GM18907 (cell line): ENCODE measurements around the gene ANP32A.
"Not testable (repeated sequence)": the region's sequence is repeated elsewhere in the genome, so short reads cannot be mapped to it uniquely, and the experiment has no call there.

Experiments
- ATAC-seq: cut with Tn5 transposase; IDR thresholded peaks from one replicate; pipeline ENCODE4 v1.9.1; 2021; ENCODE audit warnings: mild to moderate bottlenecking, moderate library complexity; ENCODE audit not compliant: unreplicated experiment

The ANP32A gene

DNA sequence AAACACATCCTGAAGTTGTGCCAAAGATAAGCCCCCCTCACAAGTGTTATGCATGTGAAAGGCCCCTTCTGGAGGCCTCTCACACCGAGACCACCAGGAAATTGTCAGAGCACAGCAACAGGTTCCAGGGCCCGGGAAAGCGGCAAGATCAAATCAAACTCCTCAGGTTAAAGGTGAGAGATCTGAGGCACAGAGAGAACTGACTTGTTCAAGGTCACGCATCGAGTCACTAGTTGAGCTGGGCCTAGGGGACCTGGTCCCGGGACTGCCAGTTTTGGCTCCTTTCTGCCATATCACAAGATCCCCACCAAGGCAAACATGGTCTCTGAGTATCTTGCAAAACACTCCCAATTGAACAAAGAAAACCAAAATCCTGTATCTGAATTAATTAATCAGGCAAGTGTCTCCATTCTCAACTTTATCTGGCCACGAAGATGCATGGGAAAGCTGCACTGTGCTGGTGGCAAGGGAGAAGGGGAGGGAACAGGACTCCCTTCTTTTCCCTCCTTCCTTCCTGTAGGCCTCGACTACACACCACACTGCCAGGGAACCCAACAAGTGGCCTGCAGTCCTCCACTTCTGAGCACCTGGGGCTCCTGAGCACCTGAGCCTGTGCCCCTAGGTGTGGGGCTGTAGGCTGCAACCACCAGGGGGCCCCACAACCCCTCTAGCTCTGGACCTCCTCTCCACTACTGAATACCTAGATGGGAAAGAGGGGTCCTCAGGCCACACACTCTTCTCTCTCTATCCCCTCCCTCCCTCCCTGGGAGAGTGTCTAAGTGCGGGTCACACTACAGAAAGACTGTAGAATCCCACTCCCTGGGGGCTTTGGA, 37.3 kb downstream of the ANP32A start:
- no peak for ATAC-seq

DNA sequence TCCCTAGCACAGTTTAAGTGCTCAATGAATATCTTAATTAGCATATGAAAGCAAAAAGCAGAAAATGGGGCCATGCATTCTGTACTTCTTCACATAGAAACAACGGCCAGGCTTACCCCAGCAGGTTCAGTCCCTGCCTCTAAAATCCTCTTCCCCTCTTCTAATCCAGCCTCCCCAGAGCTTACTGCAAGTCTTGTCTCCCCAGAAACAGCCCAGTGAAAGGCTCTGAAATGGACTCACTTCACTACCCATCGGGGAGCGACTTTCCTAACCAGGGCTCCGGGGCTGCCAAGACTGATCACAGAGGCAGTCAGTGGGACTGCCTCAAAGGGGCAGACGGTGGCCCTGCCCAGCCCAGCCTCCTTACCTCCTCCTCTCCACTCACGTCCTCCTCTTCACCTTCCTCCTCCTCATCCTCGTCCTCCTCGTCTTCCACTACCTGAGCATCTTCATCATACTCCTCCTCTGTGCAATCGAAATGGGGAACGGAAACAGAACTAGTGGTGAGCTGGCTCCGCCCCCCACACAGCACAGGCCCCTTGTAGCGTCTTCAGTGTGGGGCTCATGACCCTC, 38.0 kb downstream of the ANP32A start:
- ATAC-seq, result no peak

DNA sequence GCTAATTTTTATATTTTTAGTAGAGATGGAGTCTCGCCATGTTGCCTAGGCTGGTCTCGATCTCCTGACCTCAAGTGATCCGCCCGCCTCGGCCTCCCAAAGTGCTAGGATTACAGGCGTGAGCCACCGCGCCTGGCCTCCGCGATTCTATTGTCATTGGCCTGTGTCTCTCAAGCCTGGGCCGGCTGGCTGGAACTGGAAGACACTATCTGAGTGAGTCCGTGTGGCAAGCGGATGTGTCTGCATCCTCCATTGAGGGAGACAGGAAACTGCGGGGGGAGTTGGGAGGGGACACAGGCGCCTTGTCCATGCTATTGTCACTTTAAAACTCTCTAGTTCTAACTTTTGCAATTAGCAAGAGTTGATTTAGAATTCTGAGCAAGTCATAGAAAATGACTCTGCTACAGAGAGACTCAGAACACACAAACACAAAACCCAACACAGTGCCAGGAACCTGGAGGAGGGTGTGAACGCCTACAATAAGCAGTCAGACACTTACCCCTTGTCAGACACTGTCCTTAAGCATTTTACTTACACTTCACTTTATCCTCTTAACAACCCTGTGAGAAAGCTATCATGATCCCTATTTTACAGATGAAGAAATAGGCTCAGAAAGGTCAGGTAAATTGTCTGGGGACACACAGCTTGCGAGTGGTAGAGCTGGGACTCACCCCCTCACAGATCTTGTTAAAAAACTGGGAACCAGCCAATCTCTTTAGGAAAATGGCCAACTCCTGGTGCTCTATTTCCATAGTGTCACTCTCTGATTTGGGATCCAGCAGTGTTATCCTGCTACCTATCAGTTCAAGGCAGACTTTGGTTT, 38.7 kb downstream of the ANP32A start:
- no peak for ATAC-seq

DNA sequence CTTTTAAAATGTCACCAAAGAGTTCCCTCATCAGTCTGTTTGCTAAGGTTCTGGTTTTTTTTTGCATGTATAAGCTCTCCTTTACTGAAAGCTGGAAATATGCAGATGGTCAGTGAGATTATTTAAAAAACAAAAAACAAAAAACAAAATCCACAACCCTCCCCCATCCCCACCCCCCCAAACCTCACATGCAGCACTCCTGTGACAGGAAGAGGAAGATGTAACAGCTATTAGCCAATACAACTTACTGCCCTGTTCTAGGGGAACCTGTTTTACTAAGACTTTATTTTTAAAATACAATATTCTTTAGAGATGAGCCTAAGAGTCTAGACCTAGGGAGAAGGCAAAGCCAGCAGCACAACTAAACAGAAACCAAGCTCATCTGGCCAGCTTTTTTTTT, 39.5 kb downstream of the ANP32A start:
- ATAC-seq, result no peak

DNA sequence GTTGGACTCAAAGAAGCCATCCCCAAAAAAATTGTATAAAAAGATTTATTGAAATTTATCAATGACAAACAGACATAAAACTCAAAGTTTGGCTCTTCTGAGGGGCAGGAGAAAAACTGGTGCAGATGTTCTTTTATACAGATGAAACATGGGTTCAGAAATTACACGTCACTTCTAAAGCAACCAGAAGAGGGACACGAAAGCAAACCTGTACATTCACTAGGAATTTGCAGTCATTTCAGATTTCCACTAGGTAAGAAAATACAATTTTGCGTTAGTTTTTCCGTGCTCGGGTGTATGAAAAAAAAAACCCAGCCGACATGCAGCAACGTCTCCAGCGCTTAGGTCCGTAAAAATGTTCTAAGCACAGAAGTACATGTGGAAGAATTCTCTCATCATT, 41.8 kb downstream of the ANP32A start:
- no peak for ATAC-seq

DNA sequence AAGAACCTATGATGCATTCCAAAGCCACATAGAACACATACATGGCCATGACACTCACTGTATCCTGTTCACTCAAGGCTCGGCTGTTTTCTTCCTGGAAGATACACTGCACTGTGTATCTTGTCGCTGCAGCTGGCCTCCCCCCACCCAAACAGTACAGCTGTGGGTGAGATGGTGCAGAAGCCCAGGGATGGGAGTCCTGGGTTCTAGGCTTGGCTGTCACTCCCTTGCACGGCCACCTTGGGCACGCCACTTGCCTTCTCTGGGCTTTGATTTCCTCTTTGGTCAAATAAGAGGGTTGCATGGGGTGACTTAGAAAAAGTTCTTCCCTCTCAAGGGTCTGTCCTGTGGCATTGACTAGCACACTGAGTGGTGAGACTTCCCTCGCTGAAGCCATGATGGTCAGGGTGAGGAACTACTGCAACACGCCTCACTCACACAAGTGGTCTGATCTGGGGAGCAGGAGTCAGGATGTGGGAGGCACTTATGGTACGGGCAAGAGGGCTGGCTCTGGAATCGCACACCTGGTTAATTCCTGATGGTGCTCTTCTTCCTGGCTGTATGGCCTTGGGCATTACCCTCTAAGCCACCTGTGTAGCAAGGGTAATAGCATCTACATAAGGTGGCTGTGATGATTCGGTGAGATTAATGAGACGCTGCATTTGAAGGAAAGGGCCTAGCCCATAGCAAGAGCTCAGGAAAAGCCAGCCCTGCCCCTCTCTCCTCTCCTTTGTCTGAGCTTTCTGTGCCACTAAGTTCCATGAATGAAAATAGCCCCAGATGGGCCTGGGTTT, 44.0 kb downstream of the ANP32A start:
- no peak for ATAC-seq

DNA sequence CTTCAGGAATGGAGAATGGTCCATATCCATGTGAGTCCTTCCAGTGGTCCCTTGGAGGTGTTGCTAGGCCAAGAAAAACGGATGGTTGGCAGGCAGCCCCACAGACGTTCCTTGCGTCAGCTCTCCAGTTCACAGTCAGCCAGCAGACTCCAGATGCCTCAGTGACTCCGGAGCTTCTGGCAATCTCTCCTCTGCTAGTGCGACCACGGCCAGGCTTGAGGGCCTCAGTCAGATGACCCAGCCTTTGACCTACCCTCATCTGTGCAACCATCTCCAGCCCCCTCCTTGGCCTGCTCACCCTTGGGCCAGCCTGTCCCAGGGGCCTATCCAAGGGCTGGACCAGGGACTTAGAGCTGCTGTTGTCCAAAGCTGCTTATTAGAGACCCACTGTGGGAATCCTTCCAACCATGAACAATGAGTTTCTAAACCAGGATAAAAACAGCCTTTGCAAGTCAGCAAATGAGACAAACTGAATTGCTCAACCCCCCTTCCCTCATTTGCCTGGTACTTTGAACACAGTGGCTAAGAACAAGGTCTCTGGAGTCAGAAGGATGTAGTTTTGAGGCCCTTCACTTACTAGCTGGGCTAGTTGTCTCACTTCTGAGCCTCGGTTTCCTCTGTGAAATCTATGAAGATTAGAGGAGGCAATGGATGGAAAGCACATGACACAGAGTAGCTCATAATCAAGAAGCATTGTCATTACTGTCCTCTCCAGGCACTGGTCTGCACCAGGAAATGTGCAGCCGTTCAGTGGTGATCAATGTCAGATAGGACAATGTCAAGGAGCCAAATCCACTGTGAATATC, 44.8 kb downstream of the ANP32A start:
- no peak for ATAC-seq

DNA sequence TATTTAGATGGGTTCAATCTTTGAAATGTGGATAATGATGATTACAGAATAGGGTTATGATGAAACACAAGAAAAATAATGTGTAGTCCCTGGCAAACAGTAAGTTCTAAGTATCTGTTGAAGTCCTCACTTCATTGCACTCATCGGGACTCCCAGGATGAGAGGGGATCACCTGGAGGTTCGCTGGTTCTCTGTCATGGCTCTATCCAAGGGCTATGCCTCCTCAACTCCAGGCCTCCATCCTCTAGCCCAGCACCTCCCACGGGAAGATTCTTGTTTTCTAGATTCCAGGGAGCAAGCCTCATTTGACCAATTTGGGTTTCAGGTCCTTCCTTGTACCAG, 45.5 kb downstream of the ANP32A start:
- ATAC-seq, result no peak

DNA sequence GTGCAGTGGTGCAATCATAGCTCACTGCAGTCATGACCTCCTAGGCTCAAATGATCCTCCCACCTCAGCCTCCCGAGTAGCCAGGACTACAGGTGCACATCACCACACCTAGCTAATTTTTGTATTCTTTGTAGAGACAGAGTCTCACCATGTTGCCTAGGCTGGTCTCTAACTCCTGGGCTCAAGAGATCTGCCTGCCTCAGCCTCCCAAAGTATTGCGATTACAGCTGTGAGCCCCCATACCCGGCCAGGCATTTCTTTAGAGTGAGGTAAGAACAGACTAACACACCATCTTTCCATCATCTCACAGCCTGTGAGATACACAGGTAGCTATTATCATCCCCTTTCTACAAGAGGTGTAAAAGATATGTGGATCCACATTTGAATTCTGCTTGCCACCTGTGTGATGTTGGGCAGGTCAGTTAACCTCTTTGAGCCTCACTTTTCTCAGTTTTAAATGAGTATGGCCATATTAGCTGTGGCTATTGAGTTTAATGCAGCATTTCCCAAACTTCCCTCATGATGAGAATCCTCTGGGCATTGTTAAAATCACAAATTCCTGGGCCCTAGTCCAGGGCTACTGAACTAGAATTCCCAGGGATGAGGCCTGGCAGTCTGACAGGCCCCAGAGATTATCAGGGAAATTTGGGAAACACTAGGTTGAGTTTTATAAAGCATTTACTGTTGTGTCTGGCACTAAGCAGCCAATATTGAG, 46.0 kb downstream of the ANP32A start:
- no peak for ATAC-seq

DNA sequence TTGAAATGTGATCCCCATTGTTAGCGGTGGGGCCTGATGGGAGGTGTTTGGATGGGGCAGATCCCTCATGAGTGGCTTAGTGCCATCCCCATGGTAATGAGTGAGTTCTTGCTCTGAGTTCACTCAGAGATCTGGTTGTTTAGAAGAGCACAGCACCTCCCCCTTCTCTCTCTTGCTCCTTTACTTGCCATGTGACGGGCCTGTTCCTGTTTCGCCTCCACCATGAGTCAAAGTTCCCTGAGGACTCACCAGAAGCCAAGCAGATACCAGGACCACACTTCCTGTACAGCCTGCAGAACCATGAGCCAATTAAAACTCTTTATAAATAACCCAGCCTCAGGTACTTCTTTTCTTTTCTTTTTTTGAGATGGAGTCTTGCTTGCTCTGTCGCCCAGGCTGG, 46.6 kb downstream of the ANP32A start:
- no peak for ATAC-seq

DNA sequence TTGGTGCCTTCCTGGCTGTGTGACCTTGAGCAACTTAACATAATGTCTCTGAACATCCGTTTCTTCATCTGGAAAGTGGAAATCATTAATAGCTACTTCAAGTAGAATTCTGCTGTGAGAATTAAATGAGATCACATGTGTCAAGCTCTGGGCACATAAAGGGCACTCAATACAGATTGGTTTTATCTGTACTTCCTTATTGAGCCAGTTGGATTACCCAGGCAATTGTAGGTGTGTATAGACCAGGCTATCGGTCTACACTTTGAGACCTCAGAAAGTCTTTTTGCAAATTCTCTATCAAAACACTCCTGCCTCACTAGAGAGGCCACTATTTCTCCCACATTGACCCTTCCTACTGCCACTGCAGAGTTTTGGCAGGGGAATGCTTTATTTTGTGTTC, 47.7 kb downstream of the ANP32A start:
- no peak for ATAC-seq

DNA sequence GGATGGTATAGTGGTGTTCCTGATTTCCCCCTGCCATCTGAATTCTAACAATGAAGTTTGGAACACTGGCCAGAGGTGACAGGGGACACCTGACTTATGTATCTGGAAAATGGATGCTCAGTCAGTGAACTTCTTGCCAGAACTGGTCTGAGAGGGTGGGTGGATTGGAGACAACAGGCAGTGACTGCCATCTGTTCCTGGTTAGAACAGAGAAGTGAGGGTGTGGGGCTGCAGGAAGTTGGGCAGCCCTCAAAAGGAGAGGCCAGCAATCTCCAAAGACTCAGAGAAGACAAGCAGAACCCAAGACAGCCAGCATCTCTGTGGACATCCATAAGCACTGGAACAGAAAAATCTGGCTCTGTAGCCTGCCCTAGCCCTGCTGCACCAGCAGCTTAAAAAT, 50.5 kb downstream of the ANP32A start:
- no peak for ATAC-seq

DNA sequence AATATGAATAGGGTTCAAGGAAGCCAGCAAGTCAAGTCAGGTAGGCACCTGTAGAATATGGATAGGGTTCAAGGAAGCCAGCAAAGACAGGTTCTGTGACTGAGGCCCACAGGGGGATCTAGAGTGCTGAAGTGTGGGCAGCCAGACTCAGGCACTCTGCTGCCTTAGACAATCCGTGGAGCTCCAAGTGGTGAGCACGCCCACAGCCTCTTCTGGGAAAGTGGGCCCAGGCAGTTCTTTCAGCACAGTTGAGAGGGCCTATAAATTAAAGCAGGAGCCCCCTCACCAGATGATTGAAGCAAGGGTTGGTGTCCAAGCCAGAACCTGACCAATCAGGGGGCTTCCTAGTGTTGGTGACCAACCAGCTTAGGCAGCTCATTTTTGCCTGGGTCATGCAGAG, 51.0 kb downstream of the ANP32A start:
- no peak for ATAC-seq

DNA sequence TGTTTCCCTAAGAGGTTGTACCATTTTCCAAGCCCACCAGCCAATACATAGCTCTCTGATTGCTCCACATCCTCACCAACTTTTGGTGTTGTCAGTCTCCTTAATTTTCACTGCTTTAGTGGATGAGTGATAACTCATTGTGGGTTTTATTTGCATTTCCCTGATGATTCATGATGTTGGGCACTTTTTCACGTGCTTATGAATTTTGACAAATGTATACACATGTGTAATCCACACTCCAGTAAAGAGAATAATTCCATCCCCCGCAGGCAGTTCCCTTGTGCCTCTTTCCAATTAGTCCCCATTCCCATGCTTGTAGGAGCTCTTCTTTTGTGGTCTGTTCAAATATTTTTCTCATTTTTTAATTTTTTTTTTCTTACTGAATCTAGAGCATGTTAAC, 52.4 kb downstream of the ANP32A start:
- no peak for ATAC-seq

DNA sequence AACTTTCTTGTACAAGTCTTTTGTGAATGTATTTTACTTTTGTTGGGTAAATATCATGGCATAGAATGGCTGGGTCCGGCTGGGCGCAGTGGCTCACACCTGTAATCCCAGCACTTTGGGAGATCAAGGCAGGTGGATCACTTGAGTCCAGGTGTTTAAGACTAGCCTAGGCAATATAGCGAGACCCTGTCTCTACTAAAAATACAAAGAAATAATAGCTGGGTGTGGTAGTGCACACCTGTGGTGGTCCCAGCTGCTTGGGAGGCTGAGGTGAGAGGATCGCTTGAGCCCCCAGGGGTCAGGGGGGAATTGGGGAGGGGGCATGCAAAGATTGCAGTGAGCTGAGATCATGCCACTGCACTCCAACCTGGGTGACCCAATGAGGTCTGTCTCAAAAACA, 52.9 kb downstream of the ANP32A start:
- ATAC-seq, result no peak

DNA sequence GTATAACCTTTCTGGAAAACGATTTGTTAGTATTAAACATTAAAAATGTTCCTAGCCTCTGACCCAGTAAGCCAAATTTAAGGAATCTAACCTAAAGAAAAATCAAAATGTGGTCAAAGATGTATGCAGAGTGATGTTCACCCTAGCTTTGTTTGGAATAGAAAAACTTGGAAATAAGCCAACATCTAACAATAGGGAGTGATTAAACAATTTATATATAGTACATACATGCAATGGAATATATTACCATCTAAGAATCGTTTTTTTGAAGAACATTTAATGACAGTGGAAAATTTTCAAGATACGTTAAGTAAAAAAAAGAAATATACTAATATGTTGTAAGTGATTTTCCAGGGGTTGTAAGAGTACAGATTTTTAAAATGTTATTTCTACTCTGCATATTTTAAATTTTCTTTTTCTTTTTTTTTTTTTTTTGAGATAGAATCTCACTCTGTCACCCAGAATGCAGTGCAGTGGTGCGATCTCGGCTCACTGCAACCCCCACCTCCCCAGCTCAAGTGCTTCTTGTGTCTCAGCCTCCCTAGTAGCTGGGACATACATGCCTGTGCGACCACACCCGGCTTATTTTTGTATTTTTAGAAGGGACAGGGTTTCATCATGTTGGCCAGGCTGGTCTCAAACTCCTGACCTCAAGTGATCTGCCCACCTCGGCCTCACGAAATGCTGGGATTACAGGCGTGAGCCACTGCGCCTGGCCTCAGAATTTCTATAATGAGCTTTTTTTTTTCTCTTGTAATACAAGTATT, 54.9 kb downstream of the ANP32A start:
- no peak for ATAC-seq

DNA sequence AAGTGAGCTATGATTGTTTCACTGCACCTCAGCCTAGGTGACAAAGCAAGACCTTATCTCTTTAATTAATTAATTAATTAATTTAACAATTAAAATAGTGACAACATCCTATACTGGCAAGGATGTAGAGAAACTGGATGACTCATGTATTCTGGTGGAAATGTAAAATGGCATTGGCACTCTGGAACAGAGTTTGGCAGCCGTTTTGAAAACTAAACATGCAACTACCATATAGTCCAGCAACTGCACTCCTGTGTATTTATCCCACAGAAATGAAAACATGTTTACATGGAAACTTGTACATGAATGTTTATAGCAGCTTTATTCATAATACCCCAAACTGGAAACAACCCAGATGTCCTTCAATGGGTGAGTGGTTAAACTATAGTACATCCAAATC, 56.6 kb downstream of the ANP32A start:
- no peak for ATAC-seq

DNA sequence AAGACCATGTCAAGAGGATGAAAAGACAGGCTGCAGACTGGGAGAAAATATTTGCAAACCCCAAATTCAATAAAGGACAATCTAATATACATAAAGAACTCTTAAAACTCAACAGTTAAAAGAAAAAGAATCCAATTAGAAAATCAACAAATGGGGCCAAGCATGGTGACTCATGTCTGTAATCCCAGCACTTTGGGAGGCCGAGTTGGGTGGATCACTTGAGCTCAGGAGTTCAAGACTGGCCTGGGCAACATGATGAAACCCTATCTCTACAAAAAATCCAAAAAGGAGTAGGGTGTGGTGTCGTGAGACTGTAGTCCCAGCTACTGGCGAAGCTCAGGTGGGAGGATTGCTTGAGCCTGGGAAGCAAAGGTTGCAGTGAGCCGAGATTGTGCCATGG, 57.6 kb downstream of the ANP32A start:
- no peak for ATAC-seq

DNA sequence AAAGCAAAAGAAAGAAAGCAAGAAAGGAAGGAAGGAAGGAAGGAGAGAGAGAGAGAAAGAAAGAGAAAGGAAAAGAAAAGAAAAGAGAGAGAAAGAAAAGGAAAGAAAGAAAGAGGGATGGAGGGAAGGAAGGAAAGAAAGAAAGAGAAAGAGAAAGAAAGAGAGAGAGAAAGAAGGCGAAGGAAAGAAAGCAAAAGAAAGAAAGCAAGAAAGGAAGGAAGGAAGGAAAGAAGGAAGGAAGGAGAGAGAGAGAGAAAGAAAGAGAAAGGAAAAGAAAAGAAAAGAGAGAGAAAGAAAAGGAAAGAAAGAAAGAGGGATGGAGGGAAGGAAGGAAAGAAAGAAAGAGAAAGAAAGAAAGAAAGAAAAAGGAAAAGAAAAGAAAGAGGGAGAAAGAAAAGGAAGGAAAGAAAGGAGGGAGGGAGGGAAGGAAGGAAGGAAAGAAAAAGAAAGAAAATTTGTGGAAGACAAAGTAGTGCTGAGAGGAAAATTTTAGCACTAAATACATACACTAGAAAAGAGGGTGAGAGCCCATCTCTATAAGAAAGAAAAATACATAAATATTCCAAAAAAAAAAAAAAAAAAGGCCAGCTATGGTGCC, 60.6 kb downstream of the ANP32A start:
- not testable (repeated sequence) for ATAC-seq
